Ishikawa (cell line): ENCODE measurements around the gene MAIP1.

Experiments
- CEBPB ChIP-seq: IDR thresholded peaks from 2 replicates; pipeline ENCODE4 v1.6.1; 2012
- CREB1 ChIP-seq: IDR thresholded peaks from 2 replicates; pipeline ENCODE4 v1.6.1; 2012; ENCODE audit warnings: low read depth
- FOXM1 ChIP-seq: IDR thresholded peaks from 2 replicates; pipeline ENCODE4 v1.6.1; 2012; ENCODE audit warnings: low read depth, borderline replicate concordance
- NFIC ChIP-seq: IDR thresholded peaks from 2 replicates; pipeline ENCODE4 v1.6.1; 2012
- TAF1 ChIP-seq: IDR thresholded peaks from 2 replicates; pipeline ENCODE4 v1.6.1; 2012; ENCODE audit warnings: low read depth, mild to moderate bottlenecking
- TCF12 ChIP-seq: IDR thresholded peaks from 2 replicates; pipeline ENCODE4 v1.6.1; 2012; ENCODE audit warnings: low read depth
- USF1 ChIP-seq: IDR thresholded peaks from 2 replicates; pipeline ENCODE4 v1.6.1; 2012
- YY1 ChIP-seq: IDR thresholded peaks from 2 replicates; pipeline ENCODE4 v1.6.1; 2012; ENCODE audit warnings: low read depth
- TF ChIP-seq, protein P1 (sequence below): IDR thresholded peaks from 2 replicates; pipeline ENCODE4 v1.6.1; 2012; ENCODE audit warnings: low read depth, mild to moderate bottlenecking

GRCh38 chr2:199966976-199967375, 11.6 kb downstream of the MAIP1 start:
- TF ChIP-seq CEBPB (no peak), TCF12 (no peak), NFIC (no peak), CREB1 (no peak), YY1 (no peak), TAF1 (no peak), USF1 (no peak), FOXM1 (no peak)
- TF ChIP-seq, protein P1, sequence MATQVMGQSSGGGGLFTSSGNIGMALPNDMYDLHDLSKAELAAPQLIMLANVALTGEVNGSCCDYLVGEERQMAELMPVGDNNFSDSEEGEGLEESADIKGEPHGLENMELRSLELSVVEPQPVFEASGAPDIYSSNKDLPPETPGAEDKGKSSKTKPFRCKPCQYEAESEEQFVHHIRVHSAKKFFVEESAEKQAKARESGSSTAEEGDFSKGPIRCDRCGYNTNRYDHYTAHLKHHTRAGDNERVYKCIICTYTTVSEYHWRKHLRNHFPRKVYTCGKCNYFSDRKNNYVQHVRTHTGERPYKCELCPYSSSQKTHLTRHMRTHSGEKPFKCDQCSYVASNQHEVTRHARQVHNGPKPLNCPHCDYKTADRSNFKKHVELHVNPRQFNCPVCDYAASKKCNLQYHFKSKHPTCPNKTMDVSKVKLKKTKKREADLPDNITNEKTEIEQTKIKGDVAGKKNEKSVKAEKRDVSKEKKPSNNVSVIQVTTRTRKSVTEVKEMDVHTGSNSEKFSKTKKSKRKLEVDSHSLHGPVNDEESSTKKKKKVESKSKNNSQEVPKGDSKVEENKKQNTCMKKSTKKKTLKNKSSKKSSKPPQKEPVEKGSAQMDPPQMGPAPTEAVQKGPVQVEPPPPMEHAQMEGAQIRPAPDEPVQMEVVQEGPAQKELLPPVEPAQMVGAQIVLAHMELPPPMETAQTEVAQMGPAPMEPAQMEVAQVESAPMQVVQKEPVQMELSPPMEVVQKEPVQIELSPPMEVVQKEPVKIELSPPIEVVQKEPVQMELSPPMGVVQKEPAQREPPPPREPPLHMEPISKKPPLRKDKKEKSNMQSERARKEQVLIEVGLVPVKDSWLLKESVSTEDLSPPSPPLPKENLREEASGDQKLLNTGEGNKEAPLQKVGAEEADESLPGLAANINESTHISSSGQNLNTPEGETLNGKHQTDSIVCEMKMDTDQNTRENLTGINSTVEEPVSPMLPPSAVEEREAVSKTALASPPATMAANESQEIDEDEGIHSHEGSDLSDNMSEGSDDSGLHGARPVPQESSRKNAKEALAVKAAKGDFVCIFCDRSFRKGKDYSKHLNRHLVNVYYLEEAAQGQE, result no peak
